ENCODE measurements around the gene NOS2.
"Not testable (repeated sequence)": the region's sequence is repeated elsewhere in the genome, so short reads cannot be mapped to it uniquely, and the experiment has no call there.

The NOS2 gene

DNA sequence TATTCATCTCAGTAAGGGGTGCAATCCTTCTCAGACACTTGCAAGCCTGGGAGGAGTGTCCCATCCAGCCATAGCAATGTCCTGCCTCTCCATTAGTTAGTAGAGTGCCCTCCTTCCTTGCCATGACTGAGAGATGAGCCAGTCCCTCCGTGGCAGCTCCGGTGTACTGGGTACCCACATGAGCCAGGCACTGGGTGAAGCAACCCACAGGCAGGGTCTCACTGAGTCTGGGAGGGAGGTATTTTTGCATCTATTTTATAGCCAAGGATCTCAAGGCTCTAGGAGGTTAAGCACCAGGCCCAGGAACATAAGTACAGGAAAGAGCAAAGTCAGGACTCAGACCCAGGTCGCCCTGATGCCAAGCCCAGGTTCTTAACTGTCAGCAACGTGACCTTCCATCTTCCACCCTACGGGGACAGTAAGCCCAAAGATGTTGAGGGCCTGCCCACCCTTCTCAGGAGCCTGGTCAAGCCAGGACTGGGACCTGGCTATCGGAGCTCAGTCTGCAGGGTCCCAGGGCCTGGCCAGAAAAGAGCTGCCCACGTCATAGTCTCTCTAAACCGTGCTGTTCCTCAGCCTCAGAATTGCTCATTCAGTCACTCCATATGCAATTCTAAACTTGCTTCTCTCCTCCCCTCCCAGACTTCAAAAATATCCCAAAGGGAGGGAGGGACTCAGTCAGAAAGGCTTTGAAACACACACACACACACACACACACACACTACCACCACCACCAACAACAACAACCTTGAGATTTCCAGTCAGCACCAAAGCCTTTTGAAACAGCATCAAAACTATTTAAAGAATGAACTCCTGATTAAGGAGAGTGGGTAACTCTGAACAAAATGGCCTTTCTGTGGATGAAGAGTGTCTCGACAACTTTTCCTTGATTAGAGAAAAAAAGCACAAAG is 16.6 kb downstream of the NOS2 start:
- DNase-seq, result no peak

DNA sequence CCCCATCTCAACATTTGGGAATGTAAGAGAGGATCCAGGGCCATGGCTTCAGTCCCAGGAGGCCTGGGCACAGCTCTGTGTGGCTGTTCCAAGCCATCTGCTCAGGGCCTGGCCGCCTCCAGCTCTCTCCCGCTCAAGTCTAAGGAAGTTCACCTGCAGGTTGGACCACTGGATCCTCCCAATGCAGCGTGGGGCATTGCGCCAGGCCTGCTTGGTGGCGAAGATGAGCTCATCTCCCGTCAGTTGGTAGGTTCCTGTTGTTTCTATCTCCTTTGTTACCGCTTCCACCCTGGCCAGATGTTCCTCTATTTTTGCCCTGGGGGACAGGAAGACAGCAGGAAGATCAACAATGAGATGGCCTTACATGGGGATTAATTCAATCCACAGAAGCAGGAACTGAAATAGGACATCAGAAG is 17.5 kb downstream of the NOS2 start:
- no peak for DNase-seq

DNA sequence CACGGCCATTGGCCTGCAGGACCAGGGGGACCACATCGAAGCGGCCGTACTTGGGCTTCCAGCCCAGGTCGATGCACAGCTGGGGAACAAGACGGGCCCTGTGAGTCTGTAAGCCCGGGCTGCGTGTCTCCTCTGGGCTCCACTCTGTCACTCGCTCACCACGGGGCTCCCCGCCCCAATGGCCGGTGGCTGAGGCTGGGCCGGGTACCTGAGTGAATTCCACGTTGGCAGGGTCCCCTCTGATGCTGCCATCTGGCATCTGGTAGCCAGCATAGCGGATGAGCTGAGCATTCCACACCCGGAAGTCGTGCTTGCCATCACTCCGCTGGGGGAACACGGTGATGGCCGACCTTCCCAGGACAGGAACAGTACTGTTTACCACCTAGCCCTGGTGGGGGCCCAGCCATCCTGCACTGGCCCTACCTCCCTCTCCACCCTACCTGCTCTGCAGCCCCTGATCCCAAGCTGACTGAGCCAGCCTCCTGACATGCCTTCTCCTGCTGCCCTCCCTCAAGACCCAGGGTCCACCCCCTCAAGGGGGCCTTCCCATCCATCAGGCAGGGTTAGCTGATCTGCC is 19.4 kb downstream of the NOS2 start:
- no peak for DNase-seq

- DNase-seq, result no peak
Measured at GRCh38 chr17:27780092-27780827, 20.1 kb downstream of the NOS2 start.

DNA sequence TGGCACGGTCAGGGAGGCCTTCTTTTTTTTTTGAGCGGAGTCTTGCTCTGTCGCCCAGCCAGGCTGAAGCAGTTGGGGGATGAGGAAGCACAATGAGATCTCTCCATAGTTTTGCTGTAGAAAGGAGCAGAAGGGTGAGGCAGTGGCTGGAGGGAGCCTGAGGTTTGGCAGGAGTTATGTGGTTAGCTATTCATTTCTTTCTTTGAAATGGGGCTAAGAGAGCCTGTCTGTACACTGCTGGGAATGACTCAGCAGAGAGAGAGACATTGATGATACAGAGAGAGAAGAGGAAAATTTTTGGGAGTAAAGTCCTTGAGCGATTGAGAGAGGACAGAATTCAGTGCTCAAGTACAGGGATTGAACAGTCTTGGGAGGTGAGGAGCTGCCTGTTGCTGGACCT is 22.1 kb downstream of the NOS2 start:
- DNase-seq, result no peak

DNA sequence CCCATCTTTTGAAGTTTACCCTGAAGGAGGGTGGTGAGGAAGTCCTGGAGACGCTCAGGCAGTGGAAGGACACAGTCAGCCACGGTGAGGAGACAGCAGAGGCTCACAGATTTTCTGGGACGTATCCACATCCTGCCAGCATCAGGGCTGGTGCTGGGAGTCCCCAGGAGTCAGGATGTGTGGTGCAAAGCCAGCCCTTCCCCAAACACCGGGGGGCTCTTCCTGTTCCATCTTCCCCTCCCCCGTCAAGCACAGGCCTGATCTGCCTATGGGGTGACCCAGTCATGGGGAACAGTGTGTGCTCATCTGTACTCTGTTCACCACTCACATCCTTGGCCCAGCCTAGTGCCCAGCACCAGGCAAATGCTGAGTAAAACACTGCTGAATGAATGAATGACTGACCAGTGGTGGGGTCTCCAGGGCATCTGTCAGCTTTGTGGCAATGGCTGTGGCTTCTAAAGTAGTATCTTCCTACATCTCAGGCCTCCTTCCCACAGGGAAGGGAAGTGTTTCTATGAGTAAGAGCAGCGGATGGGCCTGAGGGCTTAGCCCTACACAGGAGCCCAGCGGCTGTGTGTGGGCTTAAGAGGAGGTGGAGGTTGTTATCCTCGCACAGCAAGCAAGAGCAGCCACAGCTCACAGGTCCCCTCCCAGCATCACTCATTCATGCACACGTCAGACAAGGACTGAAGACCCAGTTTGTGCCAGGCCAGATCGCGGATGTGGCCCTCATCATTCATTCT is 23.3 kb downstream of the NOS2 start:
- DNase-seq, result no peak

- no peak for DNase-seq
Measured at GRCh38 chr17:27771586-27771985, 28.7 kb downstream of the NOS2 start.

DNA sequence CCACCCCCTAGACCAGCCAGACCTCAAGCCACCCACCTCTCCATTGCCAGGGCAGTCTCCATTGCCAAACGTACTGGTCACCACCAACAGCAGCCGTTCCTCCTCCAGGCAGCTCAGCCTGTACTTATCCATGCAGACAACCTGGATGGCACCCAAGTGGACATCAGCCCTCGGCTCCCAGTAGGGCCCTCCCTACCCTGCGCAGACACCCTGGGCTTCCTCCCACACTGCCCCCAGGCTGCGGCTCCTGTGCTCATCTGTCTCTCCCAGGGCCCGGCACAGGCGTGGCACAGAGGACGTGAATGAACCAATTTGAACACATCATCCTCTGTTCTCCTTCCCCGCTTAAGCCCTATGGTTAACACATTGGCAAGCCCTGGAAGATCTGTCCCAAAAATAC is 29.5 kb downstream of the NOS2 start:
- DNase-seq, result no peak

- no peak for DNase-seq
Measured at GRCh38 chr17:27768858-27769410, 31.4 kb downstream of the NOS2 start.

GRCh38 chr17:27766438-27766837 is 33.9 kb downstream of the NOS2 start:
- no peak for DNase-seq

GRCh38 chr17:27765353-27765752 is 35.0 kb downstream of the NOS2 start:
- DNase-seq, result no peak

DNA sequence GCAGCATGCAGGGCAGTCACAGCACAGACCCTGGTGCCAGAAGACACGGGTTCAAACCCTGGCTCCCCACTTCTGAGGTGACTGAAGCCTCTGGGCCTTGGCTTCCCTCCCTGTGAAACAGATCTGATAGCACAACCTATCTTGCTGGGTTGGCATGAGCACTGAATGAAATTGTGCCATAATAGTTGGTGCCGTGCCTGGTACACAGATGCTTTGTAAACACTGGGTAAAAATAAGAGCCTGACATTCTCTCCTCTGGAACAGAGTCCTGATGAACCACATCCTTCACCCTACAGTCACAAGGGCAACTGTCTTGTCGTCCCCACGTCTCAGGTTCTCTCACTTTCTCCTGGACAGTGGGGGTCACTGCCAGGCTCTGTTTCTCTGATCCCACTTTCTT is 35.7 kb downstream of the NOS2 start:
- DNase-seq, result no peak

GRCh38 chr17:27762527-27763305 is 37.6 kb downstream of the NOS2 start:
- DNase-seq, result no peak

DNA sequence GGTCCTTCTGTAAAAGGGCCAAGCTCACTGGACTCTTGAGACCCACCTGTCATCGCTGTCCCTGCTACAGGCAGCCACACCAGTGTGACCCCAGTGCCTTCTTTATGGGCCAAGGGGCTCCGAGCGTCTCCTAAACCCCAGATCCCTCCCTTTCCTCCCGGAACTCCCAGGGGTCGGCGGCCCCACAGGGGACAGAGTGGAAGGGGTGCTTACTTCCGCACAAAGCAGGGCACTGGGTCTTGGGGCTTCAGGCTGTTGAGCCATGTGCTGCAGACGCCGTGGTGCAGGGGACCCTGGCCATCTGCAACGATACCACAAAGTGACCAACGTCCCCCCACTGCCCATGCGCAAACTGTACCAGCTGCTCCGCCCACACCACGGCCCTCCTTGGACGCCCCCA is 39.4 kb downstream of the NOS2 start:
- DNase-seq, result not testable (repeated sequence)

DNA sequence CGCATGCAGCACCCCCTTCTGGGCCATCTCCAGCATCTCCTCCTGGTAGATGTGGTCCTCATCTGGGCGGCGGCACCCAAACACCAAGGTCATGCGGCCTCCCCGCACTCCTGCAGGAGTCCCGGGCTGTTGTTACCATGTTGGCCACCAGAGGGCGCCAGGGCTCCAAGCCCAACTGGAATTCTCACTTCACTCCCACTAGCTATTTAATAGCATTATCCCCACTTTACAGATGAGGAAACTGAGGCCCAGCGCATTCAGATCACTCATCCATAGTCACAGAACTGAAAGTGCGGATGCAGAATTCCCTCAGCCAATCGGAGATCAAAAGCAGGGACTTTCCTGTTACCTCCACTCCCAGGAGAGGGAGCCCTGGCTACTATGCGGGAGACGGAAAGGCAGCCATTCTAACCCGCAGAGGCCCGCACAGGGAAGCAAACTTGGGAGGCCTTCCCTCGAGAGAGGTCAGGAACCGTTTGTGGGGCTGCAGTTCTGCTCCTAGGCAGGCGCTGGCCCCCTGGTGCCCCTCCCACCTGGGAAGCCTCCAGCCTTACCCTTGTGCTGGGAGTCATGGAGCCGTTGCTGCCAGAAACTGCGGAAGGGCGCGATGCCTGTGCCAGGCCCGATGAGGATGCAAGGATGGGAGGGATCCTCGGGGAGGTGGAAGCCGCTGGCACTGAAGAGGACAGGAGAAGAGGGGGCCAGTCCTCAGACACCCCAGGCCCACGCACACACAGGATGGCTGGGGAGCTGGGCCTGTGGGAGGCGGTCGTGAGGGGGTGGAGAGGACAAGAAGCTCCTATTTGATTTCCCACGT is 40.1 kb downstream of the NOS2 start:
- DNase-seq, result peak; percentile 11

- no peak for DNase-seq
Measured at GRCh38 chr17:27759528-27759927, 40.8 kb downstream of the NOS2 start.

GRCh38 chr17:27756467-27757371 is 43.6 kb downstream of the NOS2 start:
- peak; percentile 18 for DNase-seq

GRCh38 chr17:27755706-27756466 is 44.4 kb downstream of the NOS2 start:
- no peak for DNase-seq

- DNase-seq, result no peak
Measured at GRCh38 chr17:27754549-27754948, 45.8 kb downstream of the NOS2 start.

All from NCI-H526 treated with DMSO at 0.1 percent for 48 hours (cell line).